Measurements from ENCODE around the gene ZNF672.

GRCh38 chr1:248828845-248829244 is 9.2 kb upstream of the ZNF672 start:
- TF ChIP-seq CTCF (optimal IDR thresholded peaks at IDR 0.05 in 1 of 3, IDR thresholded peaks at IDR 0.05 in 1 of 3, conservative IDR thresholded peaks at IDR 0.05 in 1 of 3; ENCODE audit: extremely low read depth in 1 of 3, insufficient read depth in 2 of 3, low read length in 3 of 3) (no peak), EZH2 (IDR thresholded peaks at IDR 0.05; ENCODE audit: low read length) (no peak)
